Cardiac fibroblast (primary cell): ENCODE results near the gene YAF2.

Source experiments
- DNase-seq, 2 donors: peaks; one replicate each; pipeline versions ENCODE4 v3.0.0 to v3.0.0-alpha.2; 2010; ENCODE audit warnings: low read depth in 2 of 2
- H3K4me3 ChIP-seq, 2 donors: replicated peaks in 1 of 2; 1 replicate in 1 of 2; 2 replicates in 1 of 2; pipeline ENCODE4 v1.5.1; 2011; ENCODE audit warnings: low read depth in 2 of 2, low read length in 2 of 2, mild to moderate bottlenecking in 2 of 2, moderate library complexity in 1 of 2
- TF ChIP-seq, protein P1 (sequence below): IDR thresholded peaks from one replicate; pipeline ENCODE4 v1.5.1; 2011; ENCODE audit warnings: low read depth, mild to moderate bottlenecking, low read length, inconsistent platforms

The YAF2 gene

DNA sequence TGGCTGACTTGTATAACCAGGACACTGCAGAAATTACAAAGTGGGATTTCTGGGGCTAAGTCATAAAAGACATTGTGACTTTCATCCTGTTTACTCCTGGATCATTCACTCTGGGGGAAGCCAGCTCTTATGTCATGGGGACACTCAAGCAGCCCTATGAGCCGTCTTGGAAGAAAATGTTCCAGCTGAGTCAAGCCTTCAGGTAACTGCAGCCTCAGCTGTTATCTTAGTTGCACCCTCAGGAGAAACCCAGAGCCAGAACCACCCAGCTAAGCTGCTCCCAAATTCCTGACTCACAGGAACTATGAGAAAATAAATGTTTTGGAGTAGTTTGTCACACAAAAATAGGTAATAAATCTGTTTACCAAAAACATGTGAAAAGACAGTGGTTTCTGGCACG lies 50.2 kb downstream of the YAF2 start:
- peak in 1 of 2 donors; percentile 12 for DNase-seq
- H3K4me3 ChIP-seq: no peak overlapping the region
- TF ChIP-seq, protein P1, sequence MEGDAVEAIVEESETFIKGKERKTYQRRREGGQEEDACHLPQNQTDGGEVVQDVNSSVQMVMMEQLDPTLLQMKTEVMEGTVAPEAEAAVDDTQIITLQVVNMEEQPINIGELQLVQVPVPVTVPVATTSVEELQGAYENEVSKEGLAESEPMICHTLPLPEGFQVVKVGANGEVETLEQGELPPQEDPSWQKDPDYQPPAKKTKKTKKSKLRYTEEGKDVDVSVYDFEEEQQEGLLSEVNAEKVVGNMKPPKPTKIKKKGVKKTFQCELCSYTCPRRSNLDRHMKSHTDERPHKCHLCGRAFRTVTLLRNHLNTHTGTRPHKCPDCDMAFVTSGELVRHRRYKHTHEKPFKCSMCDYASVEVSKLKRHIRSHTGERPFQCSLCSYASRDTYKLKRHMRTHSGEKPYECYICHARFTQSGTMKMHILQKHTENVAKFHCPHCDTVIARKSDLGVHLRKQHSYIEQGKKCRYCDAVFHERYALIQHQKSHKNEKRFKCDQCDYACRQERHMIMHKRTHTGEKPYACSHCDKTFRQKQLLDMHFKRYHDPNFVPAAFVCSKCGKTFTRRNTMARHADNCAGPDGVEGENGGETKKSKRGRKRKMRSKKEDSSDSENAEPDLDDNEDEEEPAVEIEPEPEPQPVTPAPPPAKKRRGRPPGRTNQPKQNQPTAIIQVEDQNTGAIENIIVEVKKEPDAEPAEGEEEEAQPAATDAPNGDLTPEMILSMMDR: no peak

DNA sequence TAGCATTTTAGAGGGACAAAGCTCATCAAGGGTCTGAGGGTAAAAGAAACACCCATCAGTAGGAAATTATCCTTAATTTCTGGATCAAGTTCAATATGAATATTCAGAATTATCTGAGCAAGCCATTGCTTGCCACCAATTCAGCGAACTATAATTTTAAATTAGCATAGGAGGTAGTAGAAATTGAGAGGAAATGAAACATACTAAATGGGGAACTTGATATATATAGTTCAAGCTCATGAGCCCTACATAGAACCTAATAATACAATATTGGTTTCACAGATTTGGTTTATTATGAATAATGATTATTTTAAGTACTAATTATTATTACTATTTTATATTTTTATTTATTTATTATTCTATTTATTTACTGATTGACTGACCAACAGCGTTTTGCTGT lies 51.3 kb downstream of the YAF2 start:
- no peak overlapping the region for H3K4me3 ChIP-seq
- DNase-seq: no peak
- TF ChIP-seq, protein P1: no peak

DNA sequence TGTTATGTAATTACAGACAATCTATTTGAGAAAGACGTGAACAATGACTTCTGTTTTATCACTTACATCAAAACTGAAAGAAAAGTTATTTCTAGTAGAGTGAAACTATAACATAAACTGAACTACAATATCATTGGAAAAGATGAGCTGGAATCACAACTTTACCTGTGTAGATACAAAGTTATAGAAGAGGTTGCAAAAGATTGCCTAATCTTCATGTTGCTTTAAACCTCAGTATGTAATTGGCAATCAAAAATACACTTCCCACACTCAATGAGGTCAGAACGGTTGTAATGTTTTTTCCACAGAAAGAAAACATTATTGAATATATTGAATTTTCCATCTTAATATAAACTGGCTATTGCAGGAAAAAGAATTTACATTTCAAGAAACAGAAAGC lies 55.7 kb downstream of the YAF2 start:
- DNase-seq: no peak
- TF ChIP-seq, protein P1: no peak

DNA sequence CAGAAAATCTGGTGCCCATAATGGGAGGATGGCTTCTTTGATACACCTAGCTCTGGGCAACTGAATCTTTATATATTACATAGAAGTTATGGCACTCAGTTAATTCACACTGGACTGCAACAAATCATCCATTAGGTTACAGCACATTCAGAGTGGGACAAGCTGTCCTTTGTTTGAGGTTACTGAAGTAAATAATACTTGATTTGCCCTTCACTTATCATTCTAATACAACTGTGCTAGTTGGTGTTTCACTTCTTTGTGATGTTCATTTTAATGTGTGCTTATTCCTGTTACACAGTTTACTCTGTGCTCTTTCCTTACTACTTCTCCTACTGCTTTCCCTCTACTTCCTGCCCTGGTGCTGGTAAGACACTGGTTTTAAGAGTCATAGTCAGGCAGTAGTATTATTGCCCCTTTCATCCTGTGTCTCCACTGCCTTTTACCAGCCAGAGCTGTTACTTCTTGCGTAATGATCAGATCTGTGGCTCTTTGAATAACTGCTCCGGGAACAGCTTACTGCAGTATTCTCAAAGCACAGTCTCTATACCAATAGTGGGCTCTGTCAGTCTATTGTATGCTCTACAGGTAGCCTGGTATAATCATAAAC lies 57.0 kb downstream of the YAF2 start:
- TF ChIP-seq, protein P1: no peak
- peak; percentile 46 to 55 for DNase-seq
- H3K4me3 ChIP-seq: no peak overlapping the region

More for the DNA sequence above, 55.7 kb downstream of the YAF2 start:
- no peak overlapping the region for H3K4me3 ChIP-seq

DNA sequence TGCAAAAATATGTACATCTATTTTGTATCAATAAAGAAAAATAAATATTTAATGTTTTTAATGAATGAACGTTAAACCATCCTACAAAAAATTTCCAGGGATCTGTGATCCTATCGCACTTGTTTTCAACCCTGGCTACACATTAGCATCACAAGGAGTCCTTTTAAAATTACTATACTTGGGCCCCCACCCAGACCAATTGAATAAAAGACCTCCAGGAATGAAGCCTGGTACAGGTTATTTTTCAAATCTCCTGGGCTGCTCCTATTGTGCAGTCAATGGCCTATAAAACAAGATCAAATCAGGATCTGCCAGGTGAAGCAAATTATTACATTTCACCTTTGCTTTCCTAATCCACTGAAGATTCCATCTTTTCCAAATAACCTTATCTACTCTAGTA lies 59.9 kb downstream of the YAF2 start:
- TF ChIP-seq, protein P1: no peak
- no peak for DNase-seq
- H3K4me3 ChIP-seq: no peak overlapping the region

DNA sequence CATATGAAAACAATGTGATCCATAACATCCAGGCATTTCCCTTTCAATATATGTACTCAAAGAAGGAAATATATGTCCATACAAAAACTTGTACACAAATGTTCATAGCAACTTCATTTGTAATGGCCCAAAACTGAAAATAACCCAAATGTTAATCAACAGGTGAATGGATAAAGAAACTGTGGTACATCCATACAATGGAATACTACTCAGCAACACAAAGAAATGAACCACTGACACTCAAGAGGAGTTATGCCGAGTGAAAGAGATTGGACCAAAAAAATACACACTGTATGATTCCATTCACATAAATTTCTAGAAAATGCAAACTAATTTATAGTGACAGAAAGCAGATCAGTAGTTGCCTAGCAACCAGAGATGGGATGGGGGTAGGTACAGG lies 63.1 kb downstream of the YAF2 start:
- TF ChIP-seq, protein P1: no peak
- no peak overlapping the region for H3K4me3 ChIP-seq
- no peak for DNase-seq

DNA sequence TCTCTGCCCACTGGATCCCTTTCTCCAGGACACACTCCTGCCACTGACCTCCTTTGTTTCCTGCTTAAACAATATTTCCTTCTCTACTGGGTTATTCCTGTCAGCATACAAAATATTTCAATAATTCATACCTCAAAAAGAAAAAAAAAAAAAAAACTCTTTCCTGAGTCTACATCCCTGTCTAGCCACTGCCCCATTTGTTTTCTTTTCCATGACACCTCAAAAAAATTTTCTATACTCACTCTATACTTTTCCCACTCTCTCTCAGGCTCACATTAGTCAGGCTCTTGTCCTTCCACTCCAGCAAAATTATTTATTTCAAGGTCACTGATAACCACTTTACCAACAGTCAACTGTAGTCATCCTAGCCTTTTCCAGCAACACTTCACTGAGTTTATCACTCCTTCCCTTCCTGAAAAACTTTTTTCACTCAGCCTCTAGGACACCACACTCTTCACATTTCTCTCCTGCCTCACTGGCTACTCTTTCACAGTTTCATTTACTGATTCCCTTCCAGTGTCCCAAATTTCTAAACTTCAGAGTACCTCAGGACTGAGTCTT lies 64.0 kb downstream of the YAF2 start:
- TF ChIP-seq, protein P1: no peak
- no peak overlapping the region for H3K4me3 ChIP-seq
- no peak for DNase-seq
